Prostate gland (tissue), 2 donors: ENCODE results near the gene ZNF587B.
"Not testable (repeated sequence)": the region's sequence is repeated elsewhere in the genome, so short reads cannot be mapped to it uniquely, and the experiment has no call there.

Experiments
- POLR2A ChIP-seq: fragments of 450-650 bp; IDR thresholded peaks from one replicate; pipeline ENCODE4 v1.6.1; 2016; ENCODE audit warnings: antibody characterized with exemption, mild to moderate bottlenecking
- TF ChIP-seq, protein P1 (sequence below), 4 experiments: fragments of 200-600 bp in 2 of 4; fragments of 450-650 bp in 2 of 4; sonication (generic) in 2 of 4; IDR thresholded peaks; 1 replicate in 3 of 4; 2 replicates in 1 of 4; pipeline ENCODE4 v1.5.1; 2016 to 2019; ENCODE audit warnings: antibody characterized with exemption in 4 of 4, mild to moderate bottlenecking in 2 of 4, moderate library complexity in 2 of 4

DNA sequence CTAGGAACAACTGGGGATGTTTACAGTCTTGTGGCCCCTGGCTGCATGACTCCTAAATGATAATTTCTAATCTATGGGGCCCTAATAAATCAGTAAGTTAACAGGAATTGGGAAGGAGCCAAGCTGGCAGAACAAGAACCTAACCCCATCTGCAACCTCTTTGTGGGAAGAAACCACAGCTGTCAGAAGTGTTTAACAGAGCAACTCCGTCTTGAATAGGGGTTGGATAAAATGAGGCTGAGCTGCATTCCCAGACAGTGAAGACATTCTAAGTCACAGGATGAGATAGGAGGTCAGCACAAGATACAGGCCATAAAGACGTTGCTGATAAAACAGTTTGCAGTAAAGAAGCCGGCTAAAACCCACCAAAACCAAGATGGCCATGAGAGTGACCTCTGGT lies 60.6 kb downstream of the ZNF587B start:
- TF ChIP-seq, protein P1, sequence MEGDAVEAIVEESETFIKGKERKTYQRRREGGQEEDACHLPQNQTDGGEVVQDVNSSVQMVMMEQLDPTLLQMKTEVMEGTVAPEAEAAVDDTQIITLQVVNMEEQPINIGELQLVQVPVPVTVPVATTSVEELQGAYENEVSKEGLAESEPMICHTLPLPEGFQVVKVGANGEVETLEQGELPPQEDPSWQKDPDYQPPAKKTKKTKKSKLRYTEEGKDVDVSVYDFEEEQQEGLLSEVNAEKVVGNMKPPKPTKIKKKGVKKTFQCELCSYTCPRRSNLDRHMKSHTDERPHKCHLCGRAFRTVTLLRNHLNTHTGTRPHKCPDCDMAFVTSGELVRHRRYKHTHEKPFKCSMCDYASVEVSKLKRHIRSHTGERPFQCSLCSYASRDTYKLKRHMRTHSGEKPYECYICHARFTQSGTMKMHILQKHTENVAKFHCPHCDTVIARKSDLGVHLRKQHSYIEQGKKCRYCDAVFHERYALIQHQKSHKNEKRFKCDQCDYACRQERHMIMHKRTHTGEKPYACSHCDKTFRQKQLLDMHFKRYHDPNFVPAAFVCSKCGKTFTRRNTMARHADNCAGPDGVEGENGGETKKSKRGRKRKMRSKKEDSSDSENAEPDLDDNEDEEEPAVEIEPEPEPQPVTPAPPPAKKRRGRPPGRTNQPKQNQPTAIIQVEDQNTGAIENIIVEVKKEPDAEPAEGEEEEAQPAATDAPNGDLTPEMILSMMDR (IDR thresholded peaks at IDR 0.05): not testable (repeated sequence)
- not testable (repeated sequence) for TF ChIP-seq POLR2A
